HG03432 (cell line): ENCODE measurements around the gene NFU1.
A peak's percentile ranks its signal among the peaks of the same experiment; 100 is the strongest.

Experiments
- ATAC-seq: cut with Tn5 transposase; IDR thresholded peaks from one replicate; pipeline ENCODE4 v1.9.1; 2021; ENCODE audit warnings: mild to moderate bottlenecking, moderate library complexity; ENCODE audit not compliant: unreplicated experiment

The NFU1 gene

DNA sequence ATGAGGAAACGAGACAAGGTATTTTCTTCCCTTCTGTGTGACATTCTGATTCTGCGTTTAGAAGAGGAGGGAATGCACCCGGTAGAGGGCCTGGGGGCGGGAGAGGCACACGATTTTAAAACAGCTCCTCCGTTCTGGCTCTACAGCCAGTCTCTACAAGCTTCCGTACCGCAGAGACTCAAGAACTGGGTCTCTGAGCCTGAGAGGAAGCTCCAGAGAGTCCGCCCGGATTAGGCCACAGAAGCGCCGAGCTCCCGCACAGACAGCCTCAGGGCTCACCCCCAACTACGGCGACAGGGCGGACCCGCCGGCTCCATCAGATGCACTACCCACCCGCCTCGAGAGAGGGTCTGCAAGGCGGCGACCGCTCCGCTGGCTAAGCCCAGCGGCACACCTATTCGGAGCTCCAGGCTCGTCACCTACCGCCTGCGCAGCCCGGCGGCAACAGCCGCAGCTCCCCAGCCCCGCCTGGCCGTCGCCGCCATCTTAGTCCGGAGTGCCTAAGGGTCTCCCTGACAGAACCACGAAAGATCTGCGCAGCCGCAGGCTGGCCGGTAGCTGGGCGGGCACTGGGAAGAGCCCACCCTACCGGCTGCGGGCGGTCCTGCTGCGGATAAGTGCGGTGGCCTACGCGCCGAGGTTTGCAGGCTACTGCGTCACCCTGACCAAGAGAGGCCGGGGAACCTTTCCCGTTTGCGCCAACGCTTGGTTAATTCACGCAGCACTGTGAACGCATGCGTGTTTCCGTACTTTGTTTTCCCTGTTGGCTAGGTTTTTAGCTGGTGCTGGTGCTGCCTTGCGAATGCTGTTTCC lies at the start of gene NFU1:
NFU1 (minus strand) TSS at position 498 of the 813 bp plus-strand sequence; CDS start at position 485, 13 bp downstream.
- peak; percentile 99 for ATAC-seq

DNA sequence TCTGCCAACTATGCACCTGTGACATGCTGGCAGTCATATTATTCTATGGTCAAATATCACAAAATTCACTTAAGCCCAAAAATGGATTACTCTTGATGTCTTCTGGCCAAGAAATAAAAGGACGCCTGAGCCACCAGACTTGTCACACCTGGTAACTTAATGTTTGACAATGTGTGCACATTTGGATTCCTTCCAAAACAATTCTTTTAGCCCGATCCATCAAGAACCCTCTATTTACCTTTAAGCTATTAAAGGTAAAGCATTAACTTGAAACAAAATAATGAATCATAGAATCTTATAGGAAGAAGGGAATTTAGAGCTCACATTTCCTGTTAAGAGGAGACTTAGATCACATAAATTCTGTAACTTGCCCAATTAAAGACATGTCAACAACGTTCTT lies 46.5 kb upstream of the NFU1 start:
- ATAC-seq, result no peak

DNA sequence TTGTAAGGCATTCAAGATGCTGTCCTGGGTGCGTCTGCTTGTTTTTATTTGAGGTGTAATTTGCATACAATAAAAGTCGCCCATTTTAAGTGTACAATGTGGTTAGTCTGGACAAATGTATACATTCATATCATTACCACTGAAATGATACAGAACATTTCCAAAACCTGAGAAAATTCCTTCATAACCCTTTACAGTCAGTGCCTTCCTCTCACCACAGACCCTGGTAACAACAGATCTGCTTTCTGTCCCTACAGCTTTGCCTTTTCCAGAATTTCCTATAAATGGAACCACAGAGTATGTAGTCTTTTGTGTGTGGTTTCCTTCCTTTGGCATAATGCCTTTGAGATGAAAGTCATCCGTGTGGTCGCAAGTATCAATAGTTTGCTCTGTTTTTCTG lies 45.8 kb upstream of the NFU1 start:
- no peak for ATAC-seq

DNA sequence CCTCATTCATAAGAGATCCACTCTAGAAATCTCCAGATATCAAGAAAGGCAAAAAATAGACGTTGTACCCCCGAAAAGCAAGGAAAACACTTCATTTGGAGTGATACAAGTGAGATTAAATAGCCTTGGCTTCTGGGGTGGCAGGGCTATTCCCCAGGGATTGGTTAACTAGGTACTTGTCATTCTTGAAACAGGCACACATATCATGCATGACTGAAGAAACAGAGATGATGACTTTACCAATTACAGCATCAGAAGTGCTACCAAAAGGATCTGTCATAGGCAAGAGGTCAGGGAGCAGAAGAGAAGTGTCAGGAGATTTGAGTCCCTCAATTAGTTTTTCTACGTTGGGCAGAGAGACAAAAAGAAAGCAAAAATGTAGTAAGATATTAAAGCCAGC lies 45.2 kb upstream of the NFU1 start:
- ATAC-seq, result no peak

DNA sequence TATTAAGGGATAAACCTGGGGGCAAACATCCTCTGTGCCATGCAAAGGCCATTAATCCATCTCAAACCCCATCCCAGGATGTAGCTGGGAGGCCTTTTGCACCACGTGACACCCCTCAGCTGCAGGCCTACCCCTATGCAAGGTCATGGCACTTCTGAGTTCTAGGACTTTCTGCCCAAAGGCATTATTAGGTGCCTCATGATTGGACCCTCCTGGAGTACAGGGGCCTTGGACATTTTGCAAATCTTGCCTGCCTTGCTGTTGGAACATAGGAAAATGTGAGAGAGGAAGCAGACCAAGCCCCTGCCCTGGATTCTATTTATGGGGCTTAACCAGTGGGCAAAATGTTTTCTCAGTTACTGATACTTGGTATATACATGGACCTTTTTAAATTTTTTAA lies 44.2 kb upstream of the NFU1 start:
- ATAC-seq, result no peak

DNA sequence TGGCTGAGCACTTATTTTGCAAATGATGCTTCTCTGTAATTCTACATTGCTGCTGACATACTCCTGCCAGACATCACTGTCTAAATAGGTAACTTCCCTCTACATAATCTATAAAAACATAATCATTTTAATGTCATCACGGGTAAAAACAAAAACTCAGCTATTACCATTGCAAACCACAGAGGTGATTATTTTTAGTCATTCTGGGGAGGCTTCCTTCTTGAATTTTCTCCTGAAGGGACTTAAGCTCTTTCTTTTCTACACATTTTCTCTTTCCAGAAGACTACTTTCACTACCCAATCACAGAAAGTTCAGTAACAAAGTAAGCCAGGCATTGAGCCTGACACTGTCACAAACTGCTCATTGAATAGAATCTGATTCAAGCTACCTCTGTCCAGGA lies 40.4 kb upstream of the NFU1 start:
- ATAC-seq, result no peak

DNA sequence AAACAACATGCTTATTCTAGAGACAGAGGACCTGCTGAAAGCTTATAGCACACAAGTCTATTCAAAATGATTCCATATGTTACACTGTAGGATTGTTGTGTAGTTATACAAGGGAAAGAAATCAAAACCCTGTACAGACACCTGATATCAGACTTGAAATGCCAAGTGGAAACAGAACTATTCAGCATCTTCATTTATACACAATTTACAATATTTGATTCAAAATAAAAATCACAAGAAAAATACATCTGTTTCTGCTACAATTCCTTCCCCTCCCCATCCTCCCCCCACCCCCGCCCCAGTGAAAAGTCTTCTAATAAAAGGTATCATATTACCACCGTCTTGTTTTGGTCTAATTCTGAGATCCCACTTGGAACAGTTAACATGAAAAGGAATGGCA lies 37.5 kb upstream of the NFU1 start:
- no peak for ATAC-seq

DNA sequence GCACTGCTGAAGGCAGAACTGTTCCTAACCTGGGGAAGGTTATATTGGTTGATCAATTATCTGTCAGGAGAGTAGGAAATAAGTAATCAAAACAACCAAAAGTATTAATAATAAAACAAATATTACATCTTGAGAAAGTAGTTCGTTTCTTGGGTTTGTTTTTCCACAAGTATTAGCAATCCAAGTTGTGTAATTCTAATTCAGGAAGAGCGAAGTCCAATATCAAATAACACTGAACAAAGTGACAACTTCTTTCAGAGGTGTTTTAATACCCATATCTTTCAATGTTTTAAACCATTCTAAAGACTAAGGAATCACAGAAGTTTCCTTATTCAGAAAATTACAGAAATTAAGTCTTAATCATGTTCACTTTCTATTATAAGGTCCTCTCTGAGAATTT lies 34.6 kb upstream of the NFU1 start:
- ATAC-seq, result no peak

DNA sequence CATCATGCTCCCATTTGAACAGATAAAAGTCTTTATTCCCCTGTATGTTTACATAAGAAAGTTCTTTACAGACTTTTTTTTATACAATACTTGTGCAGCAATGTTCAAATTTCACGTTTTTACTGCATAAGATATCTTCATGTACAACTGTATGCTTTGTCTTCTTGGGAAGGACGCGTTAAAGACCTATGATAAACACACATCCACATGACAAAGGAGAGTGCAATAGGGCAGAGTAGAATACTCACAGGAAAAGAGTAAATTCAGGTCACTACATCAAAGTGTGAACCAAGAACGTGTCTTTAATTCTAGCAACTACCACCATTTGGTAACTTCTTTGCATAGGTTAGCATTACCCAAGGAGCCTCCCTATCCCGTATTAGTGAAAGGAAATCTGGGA lies 33.7 kb upstream of the NFU1 start:
- ATAC-seq, result no peak

DNA sequence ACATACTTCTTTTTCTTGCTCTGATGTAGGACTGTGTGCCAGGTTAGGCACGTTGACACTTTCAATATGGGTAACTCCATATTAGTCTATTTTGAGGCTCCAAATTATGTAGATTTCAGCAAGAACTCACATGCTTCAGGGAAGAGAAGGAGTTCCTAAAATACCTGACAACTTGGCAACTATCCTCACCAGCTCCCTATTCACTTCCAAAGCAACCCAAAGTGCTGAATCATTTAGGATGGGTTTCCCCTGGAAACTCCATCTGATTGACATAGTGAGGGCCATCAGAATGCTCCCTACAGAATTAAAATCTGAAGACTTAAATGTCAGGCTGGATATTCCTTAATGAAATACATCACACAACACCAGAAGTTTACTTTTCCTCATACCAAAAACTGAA lies 32.5 kb upstream of the NFU1 start:
- no peak for ATAC-seq

DNA sequence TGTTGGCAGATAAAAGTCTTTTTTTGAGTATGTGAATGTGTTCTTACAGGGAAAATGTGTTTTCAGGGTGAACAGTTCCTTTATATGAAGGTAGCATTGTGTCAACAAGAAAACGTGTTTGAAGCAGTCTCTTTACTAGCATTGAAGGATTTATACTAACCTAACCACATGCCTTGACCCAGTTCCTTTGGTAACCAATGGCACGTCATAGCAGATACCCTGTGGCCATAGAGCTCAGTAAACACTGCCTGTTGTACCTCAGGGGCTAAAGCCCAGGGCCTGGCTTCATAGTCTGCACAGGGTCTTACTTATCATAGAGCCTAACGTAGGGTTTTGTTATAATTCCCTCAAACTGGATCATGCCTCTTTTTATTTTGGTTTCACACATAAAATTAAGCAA lies 32.1 kb upstream of the NFU1 start:
- ATAC-seq, result no peak

DNA sequence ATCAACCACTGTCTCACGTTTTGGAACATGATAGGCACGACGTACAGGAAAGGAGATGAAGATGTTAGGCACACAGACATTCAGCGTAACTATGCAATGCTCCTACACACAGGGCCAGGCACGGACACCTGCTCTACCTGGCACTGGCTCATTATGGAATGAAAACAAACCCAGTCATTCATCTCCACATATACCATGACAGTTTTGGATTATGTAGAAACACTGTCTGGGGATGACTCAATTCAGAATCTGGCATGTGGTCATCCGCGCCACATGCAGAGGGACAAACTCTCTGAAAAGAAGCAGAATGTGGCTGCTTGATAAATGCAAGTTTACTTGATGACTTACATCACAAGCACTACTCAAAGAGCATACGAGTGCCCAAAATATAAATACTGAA lies 29.5 kb upstream of the NFU1 start:
- ATAC-seq, result no peak

DNA sequence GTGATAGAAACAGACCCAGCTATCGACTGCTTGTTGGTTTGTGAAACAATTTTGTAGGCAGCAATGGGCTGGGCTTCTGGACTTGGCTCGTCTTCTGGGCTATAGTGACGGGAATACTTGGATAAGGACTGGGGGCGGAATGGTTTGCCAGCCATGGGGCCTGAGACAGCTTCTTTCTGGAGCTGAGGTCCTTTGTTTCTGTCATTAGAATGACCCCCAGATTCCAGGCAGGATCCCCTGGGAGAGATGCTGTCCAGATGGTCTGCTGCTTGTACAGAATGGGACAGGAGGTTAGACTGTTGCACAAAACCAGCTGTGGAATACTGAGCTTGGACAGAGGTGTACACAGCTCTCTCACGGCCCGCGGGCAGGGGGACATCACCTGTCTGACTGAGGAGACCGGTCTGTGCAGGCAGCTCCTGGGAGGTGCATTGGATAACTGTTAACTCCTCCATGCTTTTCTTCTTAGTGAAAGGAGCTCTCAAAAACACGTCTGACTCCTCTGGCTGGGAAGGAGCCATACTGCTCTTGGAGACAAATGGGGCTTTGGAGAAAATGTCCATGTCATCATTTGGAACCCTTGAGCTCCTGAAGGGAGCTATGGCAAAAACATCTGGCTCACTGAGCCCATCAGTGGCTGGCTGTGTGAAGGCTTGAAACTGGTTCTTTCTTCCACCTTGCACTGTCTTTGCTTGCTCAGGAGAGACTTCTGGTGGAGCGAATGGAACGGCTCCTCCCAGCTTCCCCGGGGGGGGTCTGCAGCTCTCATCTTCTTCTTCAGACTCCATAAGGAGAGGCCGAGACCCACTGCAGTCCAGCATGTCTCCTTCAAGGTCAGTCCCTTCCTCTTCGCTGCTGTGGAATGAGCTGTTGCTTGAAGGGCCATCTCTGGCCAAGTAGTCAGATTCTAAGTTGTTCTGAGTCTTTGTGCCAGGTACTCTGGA lies 28.6 kb upstream of the NFU1 start:
- ATAC-seq, result no peak

DNA sequence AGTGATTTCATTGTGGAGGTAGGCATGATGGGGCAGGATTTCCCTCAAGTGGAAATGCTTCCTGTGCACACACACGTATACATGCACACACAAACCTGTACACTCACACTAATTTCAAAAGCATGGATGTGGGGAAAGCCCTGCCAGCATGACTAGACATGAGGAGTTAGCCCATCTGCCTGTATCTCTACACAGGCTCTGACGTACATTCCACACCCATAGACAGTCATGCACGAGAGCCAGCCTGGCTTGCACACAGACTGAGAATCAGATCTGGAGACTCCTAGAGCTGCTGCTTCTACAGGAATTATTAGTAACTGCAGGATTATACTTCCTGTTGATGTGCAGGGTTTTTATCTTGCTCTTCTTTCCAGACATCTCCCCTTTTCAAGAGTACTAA lies 27.3 kb upstream of the NFU1 start:
- no peak for ATAC-seq

DNA sequence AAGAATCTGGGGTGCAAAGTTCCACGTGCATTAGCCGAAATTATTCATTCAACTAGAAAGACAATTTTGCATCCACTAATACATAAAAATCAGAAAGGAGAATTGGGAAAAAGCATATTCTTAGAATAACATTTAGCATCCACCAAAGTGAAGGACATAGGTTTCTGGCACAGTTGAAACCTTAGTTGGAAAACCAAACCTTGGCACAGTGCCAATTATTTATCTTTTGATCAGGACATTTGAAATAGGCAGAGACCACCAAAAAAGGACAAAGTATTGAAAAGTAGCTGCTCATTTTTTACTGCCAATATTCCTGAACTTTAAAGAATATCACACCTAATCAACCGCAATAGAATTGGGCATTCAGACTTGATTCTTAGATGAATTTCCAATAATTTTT lies 25.5 kb upstream of the NFU1 start:
- ATAC-seq, result no peak

DNA sequence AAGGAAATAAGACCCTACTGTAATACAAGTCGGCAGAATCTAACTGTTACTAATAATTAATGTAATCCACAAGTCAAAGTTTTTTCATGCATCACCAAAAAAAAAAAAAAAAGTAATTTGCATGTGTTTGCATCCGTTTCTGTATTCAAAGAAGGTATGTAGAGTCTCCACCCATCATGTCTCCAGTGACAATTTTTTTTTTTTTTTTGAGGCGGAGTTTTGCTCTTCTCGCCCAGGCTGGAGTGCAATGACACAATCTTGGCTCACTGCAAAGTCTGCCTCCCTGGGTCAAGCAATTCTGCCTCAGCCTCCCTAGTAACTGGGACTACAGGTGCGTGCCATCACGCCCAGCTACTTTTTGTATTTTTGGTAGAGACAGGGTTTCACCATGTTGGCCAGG lies 24.2 kb upstream of the NFU1 start:
- ATAC-seq, result no peak

DNA sequence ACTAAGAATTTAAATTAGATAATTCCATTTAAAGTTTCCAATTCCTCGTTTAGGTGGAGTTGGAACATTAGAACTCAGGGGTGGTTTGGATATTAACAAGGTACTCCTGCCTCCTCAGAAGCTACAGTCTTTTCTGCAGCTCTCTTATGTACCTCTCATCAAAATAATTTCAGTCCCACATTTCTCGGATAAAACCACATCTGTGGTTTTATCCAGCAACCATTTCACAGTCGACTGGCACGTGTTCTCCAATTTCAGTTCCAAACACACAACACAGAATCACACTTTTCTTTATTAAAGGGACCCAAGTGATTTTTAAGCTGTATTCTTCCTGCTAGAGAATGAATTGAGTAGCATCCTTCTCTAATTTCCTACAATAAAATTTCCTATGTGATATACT lies 22.7 kb upstream of the NFU1 start:
- no peak for ATAC-seq

DNA sequence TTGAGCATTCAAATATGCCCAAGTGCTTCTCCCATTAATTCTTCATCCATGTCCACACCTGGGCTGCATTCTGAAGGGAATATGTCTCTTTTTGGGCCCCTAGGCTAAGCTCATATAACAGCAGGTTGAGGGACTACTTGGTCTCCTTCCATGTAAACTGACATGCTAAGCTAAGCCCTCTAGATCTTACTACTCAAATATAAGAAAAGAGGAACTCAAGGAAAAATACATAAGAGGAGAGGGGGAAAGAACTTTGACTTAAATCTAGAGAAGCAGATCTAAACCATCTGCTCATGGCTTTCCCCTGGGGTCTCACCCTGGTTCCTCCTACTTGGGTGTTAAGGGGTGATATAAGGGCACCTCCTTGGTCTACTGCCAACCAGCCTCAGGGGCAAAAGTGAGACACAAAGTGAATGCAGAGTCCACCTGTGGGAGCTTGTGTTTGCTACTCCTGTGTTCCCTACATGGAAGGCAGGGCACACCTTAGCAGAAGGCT lies 19.8 kb upstream of the NFU1 start:
- ATAC-seq, result no peak

DNA sequence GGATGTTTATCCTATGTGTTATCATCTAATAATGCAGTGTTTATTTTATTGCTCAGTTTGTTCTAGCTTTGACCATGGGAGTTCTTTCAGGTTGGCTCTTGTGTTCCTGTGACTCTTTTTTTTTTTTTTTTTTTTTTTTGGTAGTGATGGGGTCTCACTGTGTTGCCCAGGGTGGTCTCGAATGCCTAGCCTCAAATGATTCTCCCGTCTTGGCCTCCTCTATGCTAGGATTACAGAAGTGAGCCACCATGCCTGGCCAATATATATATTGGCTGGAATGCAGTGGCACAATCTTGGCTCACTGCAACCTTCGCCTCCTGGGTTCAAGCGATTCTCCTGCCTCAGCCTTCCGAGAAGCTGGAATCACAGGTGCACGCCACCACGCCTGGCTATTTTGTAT lies 18.9 kb upstream of the NFU1 start:
- no peak for ATAC-seq

DNA sequence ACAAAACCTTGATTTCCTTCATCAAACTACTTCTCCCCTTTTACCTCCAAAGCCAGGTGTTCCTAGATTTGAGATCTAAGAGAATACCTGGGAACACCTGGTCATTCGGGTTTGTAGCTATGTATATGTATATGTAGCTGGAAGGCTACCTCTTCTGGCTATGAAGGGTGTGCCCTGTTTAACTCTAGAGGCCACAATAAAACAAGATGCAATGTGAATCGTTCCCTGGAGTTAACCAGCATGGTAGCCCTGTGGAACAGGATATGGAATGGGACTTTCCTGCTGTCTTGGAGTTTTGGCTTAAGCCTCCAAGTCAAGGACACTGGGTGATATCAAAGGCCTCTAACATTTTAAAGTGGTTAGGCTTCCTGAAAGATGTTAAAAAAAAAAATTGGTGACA lies 17.7 kb upstream of the NFU1 start:
- ATAC-seq, result no peak

DNA sequence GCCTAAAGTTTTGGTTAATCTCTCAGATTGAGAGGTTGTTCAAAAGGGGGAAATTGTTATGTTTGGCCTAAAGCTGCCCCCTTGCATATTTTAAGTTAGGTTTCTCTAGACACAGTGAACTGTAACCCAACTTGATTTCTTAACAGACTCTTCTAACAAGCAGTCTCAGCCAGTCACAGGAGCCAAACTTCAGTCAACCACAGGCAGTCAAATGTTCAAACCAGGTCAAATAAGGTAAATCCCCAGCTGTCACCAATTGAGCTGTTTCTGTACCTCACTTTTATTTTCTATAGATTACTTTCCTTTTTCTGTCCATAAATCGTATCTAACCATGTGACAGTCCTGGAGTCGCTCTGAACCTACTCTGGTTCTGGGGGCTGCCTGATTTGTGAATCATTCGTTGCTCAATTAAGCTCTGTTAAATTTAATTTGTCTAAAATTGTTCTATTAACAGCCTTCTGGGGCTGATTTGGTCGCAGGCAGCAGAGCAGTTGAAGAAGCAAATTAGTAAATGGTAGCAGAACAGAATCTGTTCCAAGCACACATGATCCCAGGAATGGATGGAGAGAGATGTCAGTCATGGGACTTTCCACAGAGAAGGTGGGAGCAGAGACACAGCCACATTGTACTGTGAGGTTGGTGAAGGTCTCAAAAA lies 16.4 kb upstream of the NFU1 start:
- ATAC-seq, result peak; percentile 94
